OCI-LY3 (cell line): ENCODE data around the gene DNAJB8.

Source experiments
- H2AFZ ChIP-seq: fragments of 200-600, 300-600 bp; shearing (Covaris generic); 2 replicates; pipeline ENCODE4 v1.6.0; 2014; ENCODE audit warnings: antibody characterized with exemption, low read depth, low read length
- H3K27ac ChIP-seq: fragments of 200-600, 300-600 bp; sonication (generic); 2 replicates; pipeline ENCODE4 v1.5.1; 2014; ENCODE audit warnings: mild to moderate bottlenecking, low read length, moderate library complexity, mixed read lengths
- H3K27me3 ChIP-seq: fragments of 200-600, 300-600 bp; sonication (generic); 2 replicates; pipeline ENCODE4 v1.6.1; 2014; ENCODE audit warnings: low read depth, low read length, mixed read lengths
- H3K36me3 ChIP-seq: fragments of 200-600, 300-600 bp; sonication (generic); replicated peaks from 2 replicates; pipeline ENCODE3; 2014; ENCODE audit warnings: low read depth, low read length, mixed read lengths
- H3K4me1 ChIP-seq: fragments of 300-600, 200-600 bp; sonication (generic); 2 replicates; pipeline ENCODE4 v1.6.1; 2014; ENCODE audit warnings: low read length, mixed read lengths
- H3K4me2 ChIP-seq: fragments of 200-600, 300-600 bp; sonication (generic); 2 replicates; pipeline ENCODE4 v1.6.1; 2014; ENCODE audit warnings: low read length, mixed read lengths
- H3K4me3 ChIP-seq: fragments of 300-600, 200-600 bp; sonication (generic); 2 replicates; pipeline ENCODE4 v1.5.1; 2014; ENCODE audit warnings: antibody characterized with exemption, mild to moderate bottlenecking, low read length, moderate library complexity
- H3K79me2 ChIP-seq: fragments of 300-600, 200-600 bp; shearing (Covaris generic); 2 replicates; pipeline ENCODE4 v1.6.1; 2014; ENCODE audit warnings: mild to moderate bottlenecking, low read length, mixed read lengths
- H3K9ac ChIP-seq: fragments of 300-600, 200-600 bp; shearing (Covaris generic); 2 replicates; pipeline ENCODE4 v1.6.0; 2014; ENCODE audit warnings: mild to moderate bottlenecking, low read length, moderate library complexity
- H3K9me3 ChIP-seq: fragments of 200-600, 300-600 bp; shearing (Covaris generic); 2 replicates; pipeline ENCODE4 v1.6.1; 2014; ENCODE audit warnings: low read length, mixed read lengths; ENCODE audit not compliant: insufficient read depth
- H4K20me1 ChIP-seq: fragments of 200-600, 300-600 bp; sonication (generic); 2 replicates; pipeline ENCODE4 v1.6.1; 2016; ENCODE audit warnings: low read length, mixed read lengths; ENCODE audit not compliant: insufficient read depth
- EZH2phosphoT487 ChIP-seq: fragments of 200-600 bp; shearing (Covaris generic); IDR thresholded peaks from 2 replicates; pipeline ENCODE4 v1.6.1; 2018; ENCODE audit warnings: antibody characterized with exemption, mixed run types, low read depth
- TF ChIP-seq, protein P1 (sequence below): fragments of 200-600, 300-600 bp; sonication (generic); IDR thresholded peaks from 2 replicates; pipeline ENCODE4 v1.5.1; 2014; ENCODE audit warnings: antibody characterized with exemption, low read length, low read depth

The DNAJB8 gene

DNA sequence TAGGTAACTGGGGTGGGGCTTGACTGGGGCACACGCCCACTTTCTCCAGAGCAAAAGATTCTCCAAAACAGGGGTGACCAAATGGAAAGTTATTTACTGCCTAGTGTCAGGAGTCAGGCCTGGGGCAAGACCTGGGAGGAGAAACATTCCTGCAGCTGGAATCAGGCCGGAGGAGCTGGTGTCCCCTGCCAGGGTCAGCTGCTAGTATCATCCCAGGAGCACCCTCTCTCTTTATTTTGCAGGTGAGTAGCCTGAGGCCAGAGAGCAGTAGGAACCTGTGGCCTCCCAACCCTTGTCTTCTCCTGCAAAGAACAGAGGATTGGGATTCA is 32.9 kb downstream of the DNAJB8 start:
- Histone ChIP-seq H3K36me3 (no peaks in the 10 kb centered on the region), H3K9ac (no peak overlapping the region), H2AFZ (no peak overlapping the region), H3K27ac (no peak overlapping the region), H3K9me3 (no peaks in the 10 kb centered on the region), H3K79me2 (no peaks in the 10 kb centered on the region), H3K4me2 (no peak overlapping the region), H3K4me3 (no peak overlapping the region), H4K20me1 (no peaks in the 10 kb centered on the region), H3K4me1 (no peaks in the 10 kb centered on the region), H3K27me3 (no peaks in the 10 kb centered on the region)
- TF ChIP-seq EZH2phosphoT487: no peak
- TF ChIP-seq, protein P1, sequence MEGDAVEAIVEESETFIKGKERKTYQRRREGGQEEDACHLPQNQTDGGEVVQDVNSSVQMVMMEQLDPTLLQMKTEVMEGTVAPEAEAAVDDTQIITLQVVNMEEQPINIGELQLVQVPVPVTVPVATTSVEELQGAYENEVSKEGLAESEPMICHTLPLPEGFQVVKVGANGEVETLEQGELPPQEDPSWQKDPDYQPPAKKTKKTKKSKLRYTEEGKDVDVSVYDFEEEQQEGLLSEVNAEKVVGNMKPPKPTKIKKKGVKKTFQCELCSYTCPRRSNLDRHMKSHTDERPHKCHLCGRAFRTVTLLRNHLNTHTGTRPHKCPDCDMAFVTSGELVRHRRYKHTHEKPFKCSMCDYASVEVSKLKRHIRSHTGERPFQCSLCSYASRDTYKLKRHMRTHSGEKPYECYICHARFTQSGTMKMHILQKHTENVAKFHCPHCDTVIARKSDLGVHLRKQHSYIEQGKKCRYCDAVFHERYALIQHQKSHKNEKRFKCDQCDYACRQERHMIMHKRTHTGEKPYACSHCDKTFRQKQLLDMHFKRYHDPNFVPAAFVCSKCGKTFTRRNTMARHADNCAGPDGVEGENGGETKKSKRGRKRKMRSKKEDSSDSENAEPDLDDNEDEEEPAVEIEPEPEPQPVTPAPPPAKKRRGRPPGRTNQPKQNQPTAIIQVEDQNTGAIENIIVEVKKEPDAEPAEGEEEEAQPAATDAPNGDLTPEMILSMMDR: no peak

DNA sequence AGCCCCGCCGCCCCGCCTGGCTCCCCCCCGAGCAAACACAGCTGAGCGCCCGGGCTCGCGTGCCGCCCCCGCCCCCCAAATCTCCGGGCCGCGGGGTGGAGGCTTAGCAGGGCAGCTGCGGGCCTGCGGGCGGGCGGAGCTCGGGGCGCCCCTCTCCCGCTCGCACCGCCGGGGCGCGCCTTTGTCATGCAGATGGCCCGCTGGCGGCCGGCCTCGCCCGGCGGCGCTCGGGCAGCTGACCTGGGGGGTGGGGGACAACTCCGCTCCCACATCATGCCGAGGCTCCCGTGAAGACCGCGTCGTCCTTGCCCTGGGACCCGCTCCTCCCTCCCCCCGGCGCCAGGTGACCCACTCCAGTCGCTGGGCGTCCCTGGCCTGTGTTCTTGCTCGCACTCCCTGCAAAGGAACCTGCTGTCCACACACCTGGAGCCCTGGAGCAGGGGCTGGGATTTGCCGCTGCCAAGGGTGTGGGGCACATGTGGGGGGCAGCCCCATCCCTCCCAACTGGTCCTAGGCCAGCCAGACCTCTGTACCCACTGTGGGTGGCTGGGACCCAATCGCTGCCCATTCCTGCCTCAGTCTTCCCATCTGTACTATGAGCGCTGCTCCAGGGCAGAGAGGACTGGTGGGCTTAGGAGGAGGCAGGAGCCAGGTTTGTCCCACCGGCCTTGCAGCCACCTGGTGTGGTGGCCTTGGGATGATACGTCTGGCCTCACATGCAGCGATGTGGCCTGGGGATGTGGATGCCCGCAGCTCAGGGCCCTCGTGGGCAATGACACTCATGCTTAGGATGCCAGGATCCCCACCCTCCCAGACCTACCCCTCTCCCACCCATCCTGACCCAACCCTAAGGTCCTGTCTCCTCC is 33.5 kb downstream of the DNAJB8 start:
- Histone ChIP-seq H3K36me3 (no peaks in the 10 kb centered on the region), H3K9me3 (no peaks in the 10 kb centered on the region), H4K20me1 (no peaks in the 10 kb centered on the region), H2AFZ (no peak overlapping the region), H3K9ac (no peak overlapping the region), H3K27ac (no peak overlapping the region), H3K4me3 (no peak overlapping the region), H3K4me1 (no peaks in the 10 kb centered on the region), H3K4me2 (no peak overlapping the region), H3K79me2 (no peaks in the 10 kb centered on the region), H3K27me3 (no peaks in the 10 kb centered on the region)
- TF ChIP-seq, protein P1: no peak
- no peak for TF ChIP-seq EZH2phosphoT487

DNA sequence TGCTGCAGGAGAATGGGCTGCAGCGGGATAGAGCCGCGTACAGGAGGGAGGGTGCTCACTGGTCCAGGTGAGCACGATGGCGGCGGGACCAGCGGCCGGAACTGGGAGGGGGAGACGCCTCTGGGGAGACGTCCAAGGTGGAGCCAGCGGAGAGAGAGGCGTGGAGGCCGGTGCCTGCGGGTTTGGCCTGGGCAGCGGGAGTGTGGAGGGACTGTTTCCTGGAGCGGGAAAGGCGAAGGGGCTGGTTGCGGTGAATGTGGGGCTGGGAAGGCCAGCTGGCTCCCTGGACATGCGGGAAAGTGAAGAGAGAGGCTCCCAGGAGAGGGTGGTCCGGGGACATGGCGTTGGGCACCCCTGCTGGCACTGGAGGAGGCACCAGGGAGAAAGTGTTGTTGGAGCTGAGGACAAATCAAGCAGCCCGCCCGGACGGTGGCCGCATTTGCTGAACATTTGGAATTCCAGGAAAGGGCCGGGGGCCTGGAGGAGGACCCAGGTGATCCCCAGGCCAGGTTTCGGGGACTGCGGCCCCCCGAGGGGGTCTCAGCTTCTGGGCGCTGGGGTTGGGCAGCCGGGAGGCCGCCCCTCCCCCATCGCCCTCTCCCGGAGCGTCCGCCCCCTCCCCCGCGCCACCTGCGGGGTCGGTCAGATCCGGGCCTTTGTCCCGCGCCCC is 34.3 kb downstream of the DNAJB8 start:
- TF ChIP-seq EZH2phosphoT487: no peak
- TF ChIP-seq, protein P1: no peak
- Histone ChIP-seq H3K4me3 (no peak overlapping the region), H4K20me1 (no peaks in the 10 kb centered on the region), H3K36me3 (no peaks in the 10 kb centered on the region), H2AFZ (no peak overlapping the region), H3K4me2 (no peak overlapping the region), H3K27me3 (no peaks in the 10 kb centered on the region), H3K79me2 (no peaks in the 10 kb centered on the region), H3K4me1 (no peaks in the 10 kb centered on the region), H3K9ac (no peak overlapping the region), H3K9me3 (no peaks in the 10 kb centered on the region), H3K27ac (no peak overlapping the region)

DNA sequence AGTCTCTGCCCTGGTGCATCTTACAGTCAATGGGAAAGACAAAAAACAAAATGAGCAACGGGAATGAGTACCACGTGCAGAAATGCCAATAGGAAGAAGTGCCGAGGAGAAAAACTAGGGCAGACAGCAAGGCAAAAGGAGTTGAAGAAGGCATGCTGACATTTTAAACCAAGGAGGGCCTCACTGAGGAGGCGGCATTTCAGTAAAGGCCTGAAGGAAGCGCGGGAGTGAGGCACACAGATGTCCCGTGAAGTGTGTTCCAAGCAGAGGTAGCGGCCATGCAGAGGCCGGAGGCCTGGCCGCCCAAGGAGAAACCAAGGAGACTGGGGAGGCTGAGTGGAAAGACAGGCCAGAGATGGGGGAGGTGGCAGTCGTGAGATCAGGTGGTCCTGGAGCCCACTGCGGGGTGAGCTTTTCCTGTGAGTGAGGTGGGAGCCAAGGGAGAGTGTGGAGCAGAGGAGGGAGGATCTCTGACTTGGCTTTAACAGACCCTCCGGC is 34.8 kb downstream of the DNAJB8 start:
- no peaks in the 10 kb centered on the region for H4K20me1 ChIP-seq
- TF ChIP-seq, protein P1: no peak
- no peak for TF ChIP-seq EZH2phosphoT487
- no peaks in the 10 kb centered on the region for H3K9me3 ChIP-seq
- H3K4me3 ChIP-seq: no peak overlapping the region
- H3K27ac ChIP-seq: no peak overlapping the region
- no peaks in the 10 kb centered on the region for H3K36me3 ChIP-seq
- H3K4me1 ChIP-seq: no peaks in the 10 kb centered on the region
- H2AFZ ChIP-seq: no peak overlapping the region
- no peak overlapping the region for H3K4me2 ChIP-seq
- H3K9ac ChIP-seq: no peak overlapping the region
- no peaks in the 10 kb centered on the region for H3K79me2 ChIP-seq
- no peaks in the 10 kb centered on the region for H3K27me3 ChIP-seq
